HepG2 (cell line): Measurements from ENCODE around the gene SLC38A8. TPM values are rescaled to one million over a fixed set of nuclear protein-coding genes. Genes with fewer than 3 reads are reported as not detected.

ENCODE experiments used
- CBX2 ChIP-seq, 2 experiments: fragments of 200-600 bp in 1 of 2; sonication (generic); formaldehyde crosslinking in 1 of 2; IDR thresholded peaks; 2 replicates each; pipeline versions ENCODE4 v1.7.0 to v1.8.1; 2018 to 2022; ENCODE audit warnings: low read depth in 2 of 2, low read length in 1 of 2, mild to moderate bottlenecking in 1 of 2, missing genetic modification reagents in 1 of 2
- HES4 ChIP-seq: sonication (generic); formaldehyde crosslinking; IDR thresholded peaks from 2 replicates; pipeline ENCODE4 v1.9.0; 2021; ENCODE audit warnings: mild to moderate bottlenecking, missing genetic modification reagents, borderline replicate concordance
- HOXA9 ChIP-seq: sonication (generic); formaldehyde crosslinking; IDR thresholded peaks from 2 replicates; pipeline ENCODE4 v1.8.1; 2022; ENCODE audit warnings: missing genetic modification reagents, mild to moderate bottlenecking, moderate library complexity, borderline replicate concordance
- KDM2A ChIP-seq: sonication (generic); formaldehyde crosslinking; IDR thresholded peaks from 2 replicates; pipeline ENCODE4 v1.4.0; 2020; ENCODE audit warnings: low read depth, missing genetic modification reagents, borderline replicate concordance
- MBNL3 ChIP-seq: fragments of 250-450 bp; sonication (Bioruptor Pico); conservative IDR thresholded peaks from 2 replicates; pipeline ENCODE4 v1.8.0; 2022; ENCODE audit warnings: mild to moderate bottlenecking, inconsistent platforms
- SMC3 ChIP-seq: IDR thresholded peaks from 2 replicates; pipeline ENCODE4 v1.6.1; 2011; ENCODE audit warnings: low read length, improper control_type of control experiment
- SPEN ChIP-seq: sonication (generic); formaldehyde crosslinking; IDR thresholded peaks from 2 replicates; pipeline ENCODE4 v1.5.1; 2020; ENCODE audit warnings: low read depth, mild to moderate bottlenecking, missing genetic modification reagents
- STAG1 ChIP-seq: sonication (generic); formaldehyde crosslinking; IDR thresholded peaks from 2 replicates; pipeline ENCODE4 v1.4.0; 2020; ENCODE audit warnings: missing genetic modification reagents
- ZNF224 ChIP-seq: sonication (generic); formaldehyde crosslinking; IDR thresholded peaks from 2 replicates; pipeline ENCODE4 v1.5.0; 2020; ENCODE audit warnings: mild to moderate bottlenecking, missing genetic modification reagents
- ZNF225 ChIP-seq: sonication (generic); formaldehyde crosslinking; IDR thresholded peaks from 2 replicates; pipeline ENCODE4 v1.4.0; 2020; ENCODE audit warnings: mild to moderate bottlenecking, missing genetic modification reagents
- ZNF280B ChIP-seq: sonication (generic); formaldehyde crosslinking; IDR thresholded peaks from 2 replicates; pipeline ENCODE4 v1.5.0; 2020; ENCODE audit warnings: missing genetic modification reagents, mild to moderate bottlenecking, borderline replicate concordance
- ZNF530 ChIP-seq: sonication (generic); formaldehyde crosslinking; IDR thresholded peaks from 2 replicates; pipeline ENCODE4 v1.5.0; 2020; ENCODE audit warnings: low read depth, mild to moderate bottlenecking, missing genetic modification reagents
- ZNF614 ChIP-seq: IDR thresholded peaks from 2 replicates; pipeline ENCODE4 v1.6.1; 2018; ENCODE audit warnings: missing biosample characterization, missing genetic modification reagents, inconsistent platforms, borderline replicate concordance
- ZNF687 ChIP-seq: sonication (generic); formaldehyde crosslinking; IDR thresholded peaks from 2 replicates; pipeline ENCODE4 v1.5.1; 2020; ENCODE audit warnings: mild to moderate bottlenecking, missing genetic modification reagents, moderate library complexity
- ZNF788 ChIP-seq: sonication (generic); formaldehyde crosslinking; IDR thresholded peaks from 2 replicates; pipeline ENCODE4 v1.5.0; 2020; ENCODE audit warnings: mild to moderate bottlenecking, missing genetic modification reagents, borderline replicate concordance
- polyA plus RNA-seq, 8 experiments: library from polyadenylated mRNA; depleted of rRNA in 3 of 8; stranded (reverse) in 7 of 8; unstranded in 1 of 8; fragments of >200 nt; fragmentation: Illumina TruSeq in 4 of 8; extraction: Trizol in 4 of 8; gene quantifications; 2 replicates each; pipeline versions ENCODE4 v1.2.1 to v1.2.3, GENCODE V29; 2011 to 2016; ENCODE audit warnings: low read depth in 4 of 8, missing spikeins in 1 of 8, mixed read lengths in 1 of 8; ENCODE audit not compliant: insufficient read depth in 1 of 8
- total RNA-seq, 5 experiments: library from RNA; depleted of rRNA; stranded (reverse); fragments of >200 nt; fragmentation: Illumina TruSeq; extraction: Trizol; gene quantifications; 2 replicates each; pipeline ENCODE4 v1.2.3, GENCODE V29; 2016; ENCODE audit warnings: low read depth in 1 of 5

SLC38A8 gene
- total and polyA plus RNA-seq, 2 of the 13 experiments (the other 11 are each of a cell fraction or from before 2014, with no cell fraction given): 0.24 to 0.37 TPM

GRCh38 chr16:84062734-84063640, 20.4 kb upstream of the SLC38A8 start (continued):
- TF ChIP-seq ZNF225 (CRISPR knock-in tag) (no peak), SMC3 (peak; percentile 70), SPEN (peak; percentile 35; the same call in 1 of the 2 replicates), ZNF788 (CRISPR knock-in tag) (peak; percentile 27; the same call in 1 of the 2 replicates), ZNF280B (no peak; the same call in 1 of the 2 replicates), KDM2A (CRISPR knock-in tag) (0 out of 2 replicates have a peak, but pooled peaks have one; percentile 46), HES4 (CRISPR knock-in tag) (0 out of 2 replicates have a peak, but pooled peaks have one; percentile 40), ZNF687 (CRISPR knock-in tag) (peak; percentile 55), ZNF614 (peak; percentile 46; the same call in 1 of the 2 replicates), CBX2 (IDR thresholded peaks at IDR 0.05; ENCODE audit: low read depth, low read length) (no peak), CBX2 (CRISPR knock-in tag; IDR thresholded peaks at IDR 0.05; ENCODE audit: low read depth) (no peak), HOXA9 (CRISPR knock-in tag) (no peak), ZNF530 (no peak), ZNF224 (no peak), STAG1 (CRISPR knock-in tag) (peak; percentile 80), MBNL3 (CRISPR knock-in tag) (no peak)
- TF ChIP-seq, all 625 proteins: peak for 36
